ENCODE measurements around the gene PPCS.
A peak's percentile ranks its signal among the peaks of the same experiment; 100 is the strongest.

Gene PPCS

GRCh38 chr1:42456010-42456753 is at the start of gene PPCS, which contains the start of gene ZMYND12:
Gene PPCS, plus strand, starts transcription at chr1:42456543. Its CDS starts 23 bp downstream, at chr1:42456566.
Gene ZMYND12, minus strand, starts transcription at chr1:42456022. Its CDS starts 25 bp downstream, at chr1:42455997.
- peak; percentile 90 to 92 for DNase-seq (ENCODE audit: low read depth in 2 of 2)

GRCh38 chr1:42414551-42415496 is 41.5 kb upstream of the PPCS start:
- no peak for DNase-seq (ENCODE audit: low read depth in 2 of 2)

GRCh38 chr1:42417166-42417565 is 39.2 kb upstream of the PPCS start:
- DNase-seq (ENCODE audit: low read depth in 2 of 2) = no peak

- no peak for DNase-seq (ENCODE audit: low read depth in 2 of 2)
These were observed 37.8 kb upstream of the PPCS start for GRCh38 chr1:42418516-42418915.

GRCh38 chr1:42419126-42419821 is 37.1 kb upstream of the PPCS start:
- DNase-seq (ENCODE audit: low read depth in 2 of 2) = no peak

- no peak for DNase-seq (ENCODE audit: low read depth in 2 of 2)
These were observed 36.2 kb upstream of the PPCS start for GRCh38 chr1:42420121-42420520.

- DNase-seq (ENCODE audit: low read depth in 2 of 2) = no peak
These were observed 35.3 kb upstream of the PPCS start for GRCh38 chr1:42420911-42421585.

GRCh38 chr1:42422737-42423136 is 33.6 kb upstream of the PPCS start:
- DNase-seq (ENCODE audit: low read depth in 2 of 2) = no peak

GRCh38 chr1:42423681-42424080 is 32.7 kb upstream of the PPCS start:
- no peak for DNase-seq (ENCODE audit: low read depth in 2 of 2)

- DNase-seq (ENCODE audit: low read depth in 2 of 2) = no peak
These were observed 32.1 kb upstream of the PPCS start for GRCh38 chr1:42424201-42424600.

GRCh38 chr1:42427240-42427639 is 29.1 kb upstream of the PPCS start:
- DNase-seq (ENCODE audit: low read depth in 2 of 2) = no peak

GRCh38 chr1:42429603-42430002 is 26.7 kb upstream of the PPCS start:
- DNase-seq (ENCODE audit: low read depth in 2 of 2) = no peak

- DNase-seq (ENCODE audit: low read depth in 2 of 2) = no peak
These were observed 25.8 kb upstream of the PPCS start for GRCh38 chr1:42430286-42431135.

GRCh38 chr1:42431514-42431913 is 24.8 kb upstream of the PPCS start:
- no peak for DNase-seq (ENCODE audit: low read depth in 2 of 2)

- no peak for DNase-seq (ENCODE audit: low read depth in 2 of 2)
These were observed 23.6 kb upstream of the PPCS start for GRCh38 chr1:42432714-42433113.

GRCh38 chr1:42433369-42433768 is 23.0 kb upstream of the PPCS start:
- no peak for DNase-seq (ENCODE audit: low read depth in 2 of 2)

GRCh38 chr1:42434340-42434739 is 22.0 kb upstream of the PPCS start:
- DNase-seq (ENCODE audit: low read depth in 2 of 2) = no peak

GRCh38 chr1:42439940-42440339 is 16.4 kb upstream of the PPCS start:
- no peak for DNase-seq (ENCODE audit: low read depth in 2 of 2)

GRCh38 chr1:42442662-42443061 is 13.7 kb upstream of the PPCS start:
- DNase-seq (ENCODE audit: low read depth in 2 of 2) = no peak

- no peak for DNase-seq (ENCODE audit: low read depth in 2 of 2)
These were observed 7.1 kb upstream of the PPCS start for GRCh38 chr1:42449256-42449655.

GRCh38 chr1:42450061-42450460 is 6.3 kb upstream of the PPCS start:
- no peak for DNase-seq (ENCODE audit: low read depth in 2 of 2)

Data from stimulated activated CD4-positive, alpha-beta T cell treated with anti-CD3 and anti-CD28 coated beads, Interleukin-4, amount 100 ng/mL, for 48 hours (primary cell).